Measurements from ENCODE around the gene ANKDD1B.
"Not testable (repeated sequence)": the region's sequence is repeated elsewhere in the genome, so short reads cannot be mapped to it uniquely, and the experiment has no call there.

The ANKDD1B gene

DNA sequence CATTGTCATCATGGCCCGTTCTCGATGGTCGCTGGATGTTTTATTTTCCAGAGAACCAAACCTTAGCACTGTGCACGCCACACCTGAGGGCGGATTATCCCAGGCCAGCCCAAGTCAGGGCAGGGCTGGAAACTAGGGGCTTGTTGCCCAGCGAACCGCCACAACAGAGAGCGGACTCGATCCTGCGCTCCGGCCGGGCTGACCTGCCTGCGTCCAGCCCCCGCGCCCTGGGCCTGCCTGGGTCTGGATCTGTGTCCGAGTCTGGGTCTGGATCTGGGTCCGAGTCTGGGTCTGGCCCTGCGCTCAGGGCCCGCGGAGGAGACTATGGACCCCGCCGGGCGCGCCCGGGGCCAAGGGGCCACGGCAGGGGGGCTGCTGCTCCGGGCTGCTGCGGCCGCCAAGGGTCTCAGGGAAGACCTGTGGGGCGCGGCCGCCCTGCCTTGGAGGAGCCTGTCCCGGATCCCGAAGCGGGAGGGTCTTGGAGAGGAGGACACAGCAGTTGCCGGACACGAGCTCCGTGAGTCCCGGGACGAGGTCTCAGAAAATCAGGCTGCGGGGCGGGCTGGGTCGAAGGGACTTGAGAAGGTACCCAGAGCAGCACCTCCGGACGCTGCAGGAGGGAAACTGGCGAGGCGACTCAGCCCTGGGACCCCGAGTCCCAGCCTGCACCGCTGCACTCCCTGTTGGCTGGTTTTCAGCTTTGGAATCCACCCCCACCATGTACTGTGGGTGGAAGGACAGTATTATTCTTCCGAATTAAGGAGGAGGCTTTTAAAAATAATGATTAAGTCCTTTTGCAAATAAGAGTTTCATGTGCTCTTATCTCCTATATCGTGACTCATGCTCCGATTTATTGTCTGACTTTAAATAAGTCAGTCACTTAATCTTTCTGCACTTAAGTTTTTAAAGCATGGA is at the start of gene ANKDD1B:
Gene ANKDD1B, plus strand, starts transcription at position 143 of the 915 bp plus-strand sequence. Its CDS starts 182 bp downstream, at position 325.
- DNase-seq (ENCODE audit: low read depth) = no peak

DNA sequence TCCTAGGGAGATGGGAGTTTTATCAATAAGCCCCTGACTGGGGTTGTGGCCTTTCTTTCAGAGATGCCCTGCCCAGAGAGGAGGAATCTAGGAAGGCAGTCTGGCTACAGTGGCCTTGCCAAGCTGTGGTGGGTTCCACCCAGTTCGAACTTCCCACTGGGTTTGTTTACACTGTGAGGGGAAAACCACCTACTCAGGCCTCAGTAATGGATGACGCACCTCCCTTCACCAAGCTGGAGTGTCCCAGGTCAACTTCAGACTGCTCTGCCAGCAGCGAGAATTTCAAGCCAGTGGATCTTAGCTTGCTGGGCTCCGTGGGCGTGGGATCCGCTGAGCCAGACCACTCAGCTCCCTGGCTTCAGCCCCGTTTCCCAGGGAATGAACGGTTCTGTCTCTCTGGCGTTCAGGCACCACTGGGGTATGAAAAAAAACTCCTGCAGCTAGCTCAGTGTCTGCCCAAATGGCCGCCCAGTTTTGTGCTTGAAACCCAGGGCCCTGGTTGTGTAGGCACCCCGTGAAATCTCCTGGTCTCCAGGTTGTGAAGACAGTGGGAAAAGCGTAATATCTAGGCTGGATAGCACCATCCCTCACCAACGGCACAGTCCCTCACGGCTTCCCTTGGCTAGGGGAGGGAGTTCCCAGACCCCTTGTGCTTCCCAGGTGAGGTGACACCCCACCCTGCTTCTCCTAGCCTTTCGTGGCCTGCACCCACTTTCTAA is 45.1 kb upstream of the ANKDD1B start:
- DNase-seq (ENCODE audit: low read depth) = not testable (repeated sequence)

DNA sequence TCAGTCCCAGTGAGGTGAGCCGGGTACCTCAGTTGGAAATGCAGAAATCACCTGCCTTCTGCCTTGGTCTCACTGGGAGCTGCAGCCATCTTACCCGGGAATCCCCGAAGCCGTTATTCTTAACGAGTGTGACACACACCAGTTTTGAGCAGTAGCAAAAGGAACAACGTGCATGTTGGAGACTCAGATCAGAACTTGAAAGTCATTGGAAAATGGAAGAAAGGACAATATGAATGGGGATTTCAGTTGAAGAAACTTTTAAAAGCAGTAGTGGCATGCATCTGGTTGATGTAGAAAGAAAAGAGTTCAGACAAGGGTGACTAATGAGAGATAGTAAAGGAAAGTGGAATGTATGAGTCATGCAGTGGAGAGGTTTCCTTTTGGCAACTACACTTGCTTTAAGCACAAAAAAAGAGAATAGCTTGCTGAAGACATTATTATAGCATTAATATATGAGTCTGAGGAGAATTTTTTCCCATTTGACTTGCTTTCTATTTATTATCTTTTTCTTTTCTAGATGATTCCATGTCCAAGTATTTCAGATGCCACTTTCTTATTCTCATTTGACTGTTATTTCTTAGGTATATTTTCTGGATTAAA is 44.4 kb upstream of the ANKDD1B start:
- DNase-seq (ENCODE audit: low read depth) = no peak

DNA sequence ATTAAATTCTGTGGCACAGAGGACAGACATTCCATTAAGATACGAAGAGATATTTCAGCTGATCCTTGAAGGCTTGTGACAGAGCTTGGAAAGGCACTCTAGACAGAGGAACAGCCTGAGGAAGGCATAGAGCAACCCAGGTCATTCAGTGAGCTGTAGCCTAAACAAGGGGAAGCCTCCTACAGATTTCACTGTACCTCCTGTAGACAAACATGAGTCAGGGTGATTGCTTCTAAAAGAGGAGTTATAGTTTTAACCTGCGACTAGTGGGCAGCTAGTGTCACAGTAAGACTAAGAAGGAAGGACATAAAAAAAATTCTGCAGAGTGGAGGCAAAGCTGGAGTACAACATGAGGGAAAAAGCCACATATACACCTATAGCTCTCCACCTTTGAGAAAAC is 43.5 kb upstream of the ANKDD1B start:
- no peak for DNase-seq (ENCODE audit: low read depth)

DNA sequence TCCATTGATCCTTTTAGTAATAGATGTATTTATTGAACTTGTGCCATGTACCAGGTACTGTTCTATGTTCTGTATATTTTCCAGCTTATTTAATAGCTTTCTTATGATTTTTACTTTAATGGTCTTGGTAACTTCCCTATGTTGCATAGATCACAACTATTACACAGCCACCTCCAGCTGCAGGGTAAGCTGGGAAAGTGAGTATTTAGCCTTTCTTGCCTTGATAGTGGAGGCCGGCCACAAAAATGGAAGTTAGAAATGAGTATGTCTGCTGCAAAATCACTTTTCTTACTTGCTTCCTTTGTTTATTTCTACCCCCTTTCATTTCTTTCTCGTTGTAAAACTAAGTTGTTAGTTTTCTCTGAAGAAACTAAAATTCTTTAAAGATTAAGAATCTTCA is 43.1 kb upstream of the ANKDD1B start:
- no peak for DNase-seq (ENCODE audit: low read depth)

DNA sequence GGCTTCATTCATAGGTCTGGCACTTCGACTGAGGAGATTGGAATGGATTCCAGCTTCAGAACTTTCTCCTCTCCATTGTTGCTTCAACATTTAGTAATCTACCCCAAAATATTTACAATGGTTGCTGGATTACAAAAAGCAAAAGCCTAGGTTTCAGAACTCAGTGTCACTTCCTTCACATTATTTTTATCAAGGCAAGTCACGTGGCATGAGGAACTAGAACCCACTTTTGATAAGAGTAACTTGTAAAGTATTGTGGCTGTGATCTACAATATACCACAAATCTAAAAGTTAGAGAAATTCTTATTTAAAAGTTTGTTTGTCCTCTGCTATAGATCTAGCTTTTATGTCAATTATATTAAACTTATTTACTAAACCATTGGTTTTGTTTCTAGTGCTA is 39.7 kb upstream of the ANKDD1B start:
- no peak for DNase-seq (ENCODE audit: low read depth)

DNA sequence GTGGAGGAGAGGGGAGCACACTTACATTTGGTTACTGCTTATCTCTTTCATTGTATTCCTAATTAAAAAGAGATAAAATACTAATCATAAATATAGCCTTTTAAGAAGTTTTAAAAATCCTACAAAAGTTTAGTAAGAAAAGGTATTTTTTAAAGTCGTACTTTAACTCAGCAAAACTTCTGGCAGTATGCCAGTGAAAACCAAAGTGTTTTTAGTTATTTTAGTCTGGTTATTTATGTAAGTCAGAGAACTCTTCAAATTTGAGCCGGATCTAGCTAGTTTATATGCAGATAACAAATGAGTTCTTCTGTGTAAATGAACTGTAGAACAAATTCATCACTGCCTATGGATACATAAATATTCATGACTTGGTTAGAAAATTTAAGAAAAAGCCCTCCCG is 36.5 kb upstream of the ANKDD1B start:
- no peak for DNase-seq (ENCODE audit: low read depth)

DNA sequence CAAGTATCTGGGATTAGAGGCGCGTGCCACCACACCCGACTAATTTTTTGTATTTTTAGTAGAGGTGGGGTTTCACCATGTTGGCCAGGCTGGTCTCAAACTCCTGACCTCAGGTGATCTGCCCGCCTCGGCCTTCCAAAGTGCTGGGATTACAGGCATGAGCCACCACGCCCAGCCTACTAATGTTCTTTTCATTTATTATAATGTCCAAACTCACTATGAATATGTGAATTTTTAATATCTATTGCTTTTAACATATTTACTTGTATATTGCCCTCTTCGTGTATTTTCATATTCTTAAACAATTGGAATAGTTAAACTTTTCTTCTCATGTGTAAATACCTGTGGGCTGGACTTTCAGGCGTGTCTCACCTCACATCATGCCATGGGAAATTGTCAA is 33.0 kb upstream of the ANKDD1B start:
- DNase-seq (ENCODE audit: low read depth) = not testable (repeated sequence)

DNA sequence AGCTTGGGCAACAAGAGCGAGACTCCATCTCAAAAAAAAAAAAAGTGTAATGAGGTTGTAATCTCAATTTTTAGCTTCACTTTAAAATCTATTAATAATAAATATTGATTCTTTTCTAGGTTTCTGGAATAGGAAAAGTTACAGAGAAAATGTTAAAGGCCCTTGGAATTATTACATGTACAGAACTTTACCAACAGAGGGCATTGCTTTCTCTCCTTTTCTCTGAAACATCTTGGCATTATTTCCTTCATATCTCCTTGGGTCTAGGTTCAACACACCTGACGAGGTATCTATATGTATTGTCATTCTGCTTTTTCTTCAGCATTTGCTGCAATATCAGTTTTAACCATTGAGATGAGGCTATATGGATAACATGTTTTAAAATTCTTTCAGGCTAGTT is 26.6 kb upstream of the ANKDD1B start:
- no peak for DNase-seq (ENCODE audit: low read depth)

DNA sequence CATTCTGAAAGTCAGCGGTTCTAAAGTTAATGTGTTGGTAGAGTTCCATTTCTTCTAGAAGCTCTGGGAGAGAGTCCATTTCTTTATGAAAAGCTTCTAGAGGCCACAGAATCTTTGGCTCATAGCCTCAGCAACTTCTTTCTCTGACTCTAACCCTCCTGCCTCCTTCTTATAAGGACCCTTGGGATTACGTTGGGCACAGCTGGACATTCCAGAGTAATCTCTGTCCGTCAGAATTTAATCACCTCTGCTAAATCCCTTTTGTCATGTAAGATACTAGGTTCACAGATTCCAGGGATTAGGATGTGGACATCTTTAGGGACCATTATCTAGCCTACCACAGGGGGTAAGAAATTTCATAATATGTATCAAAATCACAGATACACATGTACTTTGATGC is 22.6 kb upstream of the ANKDD1B start:
- no peak for DNase-seq (ENCODE audit: low read depth)

DNA sequence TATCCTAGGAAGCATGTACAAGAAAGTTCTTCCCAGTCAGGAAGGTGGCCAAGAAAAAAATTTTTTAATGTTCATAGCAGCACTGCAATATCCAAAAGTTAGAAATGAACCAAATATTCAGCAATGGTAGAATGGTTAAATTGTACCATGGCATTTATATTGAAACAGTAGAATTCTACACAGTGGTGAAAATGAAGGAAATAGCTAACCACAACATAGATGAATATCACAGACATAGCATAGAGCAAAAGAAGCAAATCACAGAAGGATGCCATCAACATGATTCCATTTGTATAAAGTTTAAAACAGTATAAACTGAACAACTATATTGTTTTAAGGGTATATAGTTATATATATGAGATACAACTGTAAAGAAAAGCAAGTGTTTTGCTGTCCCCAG is 10.7 kb upstream of the ANKDD1B start:
- DNase-seq (ENCODE audit: low read depth) = no peak

DNA sequence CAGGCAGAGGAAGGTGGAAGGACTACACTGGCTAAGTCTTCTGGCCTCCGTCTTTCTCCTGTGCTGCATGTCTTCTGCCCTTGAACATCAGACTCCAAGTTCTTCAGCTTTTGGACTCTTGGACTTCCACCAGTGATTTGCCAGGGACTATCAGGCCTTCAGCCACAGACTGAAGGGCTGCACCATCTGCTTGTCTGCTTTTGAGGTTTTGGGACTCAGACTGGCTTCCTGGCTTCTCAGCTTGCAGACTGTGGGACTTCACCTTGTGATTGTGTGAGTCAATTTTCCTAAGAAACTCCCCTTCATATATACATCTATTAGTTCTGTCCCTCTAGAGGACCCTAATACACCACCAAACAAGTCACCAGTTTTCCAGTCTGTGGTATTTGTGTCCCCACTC is 9.7 kb upstream of the ANKDD1B start:
- no peak for DNase-seq (ENCODE audit: low read depth)

DNA sequence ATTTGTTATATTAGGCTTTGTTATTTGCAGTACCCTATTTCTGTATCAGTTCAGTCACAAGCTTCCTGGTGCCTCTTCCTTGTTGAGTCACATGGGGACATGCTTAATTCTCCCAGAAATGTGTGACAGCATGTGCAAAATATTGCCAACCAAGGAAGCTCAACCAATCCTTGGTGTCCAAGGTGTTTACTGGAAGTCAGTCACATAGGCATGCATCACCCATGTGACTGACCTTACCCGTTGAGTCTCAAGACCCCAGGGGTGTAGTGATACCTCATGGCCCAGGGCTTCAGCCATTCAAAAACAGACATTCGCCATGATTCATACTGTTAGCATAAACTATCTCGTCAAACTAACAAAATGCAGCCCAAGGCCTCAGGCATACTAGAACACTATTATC is 9.3 kb upstream of the ANKDD1B start:
- DNase-seq (ENCODE audit: low read depth) = no peak

DNA sequence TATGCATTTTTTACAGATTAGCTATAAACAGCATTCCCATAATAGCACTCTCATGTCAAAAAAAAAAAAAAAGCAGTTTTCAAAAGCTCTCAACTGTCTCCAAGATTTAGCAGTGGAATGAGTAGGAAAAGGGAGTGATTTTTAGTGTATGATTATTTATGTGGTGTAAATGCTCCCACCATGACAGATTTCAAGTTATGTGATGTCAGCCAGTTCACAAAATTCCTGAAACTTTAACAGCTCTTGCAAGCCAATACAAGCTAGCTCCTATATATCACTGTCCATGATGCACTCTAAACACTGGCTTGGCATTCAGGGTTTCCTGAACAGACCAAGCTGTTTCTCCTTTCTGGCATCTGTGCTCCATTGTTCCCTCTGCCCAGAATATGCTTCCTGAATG is 7.9 kb upstream of the ANKDD1B start:
- DNase-seq (ENCODE audit: low read depth) = no peak

DNA sequence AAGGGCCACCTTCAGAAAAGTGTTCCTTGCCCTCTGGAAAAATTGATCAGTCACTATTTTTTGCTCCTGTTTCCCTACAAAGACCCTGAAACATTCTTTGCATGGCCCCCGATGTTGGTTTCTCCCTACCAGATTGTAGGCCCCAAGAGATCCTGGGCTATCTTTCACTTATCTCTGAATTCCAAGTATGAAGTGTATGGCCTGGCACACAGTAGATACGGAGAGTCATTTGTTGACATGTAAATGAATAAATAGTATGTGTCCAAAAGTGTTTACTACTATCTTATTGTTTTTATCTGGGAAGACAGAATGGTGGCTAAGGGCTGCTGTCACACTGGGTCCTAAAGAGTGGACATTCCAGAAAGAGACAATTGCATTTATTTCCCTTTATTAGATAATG is 7.4 kb upstream of the ANKDD1B start:
- DNase-seq (ENCODE audit: low read depth) = no peak

DNA sequence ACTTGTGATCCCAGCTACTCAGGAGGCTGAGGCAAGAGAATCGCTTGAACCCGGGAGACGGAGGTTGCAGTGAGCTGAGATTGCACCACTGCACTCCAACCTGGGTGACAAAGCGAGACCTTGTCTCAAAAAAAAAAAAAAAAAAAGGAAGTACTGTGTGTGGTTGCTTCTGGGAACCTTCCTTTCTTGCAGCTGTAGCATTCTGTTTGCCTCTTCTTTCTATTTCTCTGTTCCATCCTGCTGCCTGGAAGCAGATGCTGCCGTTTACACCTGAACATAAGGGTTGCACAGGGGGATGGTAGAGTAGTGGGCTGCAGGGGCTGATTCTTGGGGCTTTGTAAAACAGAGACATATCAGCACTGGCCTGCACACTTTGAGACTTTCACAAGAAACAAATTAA is 3.9 kb upstream of the ANKDD1B start:
- not testable (repeated sequence) for DNase-seq (ENCODE audit: low read depth)

DNA sequence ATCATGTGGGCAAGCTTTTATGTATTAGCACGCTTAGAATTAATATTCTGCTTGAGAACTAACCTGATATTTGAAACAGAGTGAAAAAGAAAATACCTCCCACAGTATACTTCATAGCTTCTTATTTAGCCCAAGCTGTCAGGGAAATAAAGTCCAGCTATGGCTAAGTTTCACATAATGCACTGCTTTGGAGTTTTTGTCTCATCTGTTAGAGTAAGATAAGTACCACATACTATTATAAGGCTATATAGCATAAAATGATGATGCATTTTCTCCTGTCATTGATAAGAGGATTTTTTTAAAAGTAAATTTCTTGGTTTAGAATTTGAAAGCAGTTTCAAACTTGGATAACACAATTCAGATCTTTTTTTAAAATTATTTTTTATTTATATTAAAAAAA is 2.4 kb upstream of the ANKDD1B start:
- no peak for DNase-seq (ENCODE audit: low read depth)

DNA sequence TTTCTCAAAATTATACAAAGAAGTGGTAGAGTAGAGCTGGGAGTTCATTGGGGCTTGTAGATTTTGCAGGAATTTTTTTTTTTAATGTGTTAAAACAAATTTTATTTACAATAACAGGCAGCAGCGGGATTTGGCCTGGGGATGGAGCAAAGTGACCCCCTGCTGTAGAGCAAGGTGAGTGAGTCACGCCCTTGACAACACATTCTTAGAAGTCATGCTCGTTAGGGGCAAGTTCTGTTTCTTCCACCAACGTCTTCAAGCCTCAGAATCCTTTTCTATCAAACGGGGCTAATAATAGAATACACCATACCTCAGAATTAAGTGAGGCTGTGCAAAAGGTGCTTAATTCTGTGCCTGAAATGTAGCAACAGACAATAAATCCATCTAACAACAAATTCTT is 1.1 kb upstream of the ANKDD1B start:
- DNase-seq (ENCODE audit: low read depth) = no peak

DNA sequence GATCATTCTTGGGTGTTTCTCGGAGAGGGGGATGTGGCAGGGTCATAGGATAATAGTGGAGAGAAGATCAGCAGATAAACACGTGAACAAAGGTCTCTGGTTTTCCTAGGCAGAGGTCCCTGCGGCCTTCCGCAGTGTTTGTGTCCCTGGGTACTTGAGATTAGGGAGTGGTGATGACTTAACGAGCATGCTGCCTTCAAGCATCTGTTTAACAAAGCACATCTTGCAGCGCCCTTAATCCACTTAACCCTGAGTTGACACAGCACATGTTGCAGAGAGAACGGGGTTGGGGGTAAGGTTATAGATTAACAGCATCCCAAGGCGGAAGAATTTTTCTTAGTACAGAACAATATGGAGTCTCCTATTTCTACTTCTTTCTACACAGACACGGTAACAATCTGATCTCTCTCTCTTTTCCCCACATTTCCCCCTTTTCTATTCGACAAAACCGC is 368 bp upstream of the ANKDD1B start:
- not testable (repeated sequence) for DNase-seq (ENCODE audit: low read depth)

DNA sequence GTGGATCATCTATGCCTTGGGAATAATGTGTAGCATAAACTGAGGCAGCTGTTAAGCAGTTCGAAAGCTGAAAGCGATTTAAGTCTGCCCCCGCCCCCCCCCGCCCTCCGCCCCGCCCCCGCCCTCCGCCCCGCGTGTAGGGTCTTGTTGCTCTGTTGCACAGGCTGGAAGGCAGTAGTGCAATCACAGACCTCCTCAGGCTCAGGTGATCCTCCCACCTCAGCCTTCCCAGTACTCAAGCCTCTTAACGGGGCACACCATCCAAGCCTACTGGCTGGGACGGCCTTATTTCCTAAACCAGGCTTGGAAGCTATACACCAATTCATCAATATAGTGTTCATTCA is 945 bp downstream of the ANKDD1B start:
- no peak for DNase-seq (ENCODE audit: low read depth)

DNA sequence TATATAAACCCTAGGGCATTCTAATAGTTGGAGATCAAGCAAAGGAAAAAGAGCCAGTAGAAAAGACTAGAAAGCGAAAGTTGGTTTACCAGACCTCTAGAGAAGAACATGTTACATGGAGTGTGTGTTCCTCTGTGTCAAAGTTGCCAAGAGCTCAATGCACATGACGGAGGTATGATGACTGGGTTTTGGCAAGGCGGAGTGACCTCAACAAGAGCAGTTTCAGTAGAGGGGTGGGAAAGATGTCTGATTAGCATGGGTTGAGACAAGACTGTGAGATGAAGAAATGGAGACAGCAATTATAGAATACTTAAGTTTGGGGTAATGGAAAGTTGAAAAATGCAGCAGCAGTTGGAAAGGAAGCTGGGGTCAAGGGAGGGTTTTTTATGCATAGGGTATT is 1.6 kb downstream of the ANKDD1B start:
- no peak for DNase-seq (ENCODE audit: low read depth)

DNA sequence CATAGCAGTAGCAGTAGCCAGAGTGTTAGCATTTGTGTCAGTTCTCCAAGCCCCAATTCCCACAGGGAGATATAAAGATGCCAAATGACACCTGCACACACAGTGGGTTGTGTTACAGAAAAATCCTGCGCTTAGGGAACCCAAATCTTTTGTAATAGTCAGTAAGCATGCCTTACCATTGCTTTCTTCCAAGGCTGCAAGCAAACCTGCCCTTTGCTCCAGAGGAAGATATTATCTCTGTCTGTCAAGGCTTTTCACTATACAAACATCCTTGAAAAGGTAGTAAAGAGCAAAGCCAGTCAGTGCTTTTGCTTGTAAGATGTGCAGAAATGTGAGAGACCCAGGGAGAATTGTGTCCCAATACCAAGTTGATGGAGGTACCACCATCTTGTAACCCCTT is 2.9 kb downstream of the ANKDD1B start:
- no peak for DNase-seq (ENCODE audit: low read depth)

DNA sequence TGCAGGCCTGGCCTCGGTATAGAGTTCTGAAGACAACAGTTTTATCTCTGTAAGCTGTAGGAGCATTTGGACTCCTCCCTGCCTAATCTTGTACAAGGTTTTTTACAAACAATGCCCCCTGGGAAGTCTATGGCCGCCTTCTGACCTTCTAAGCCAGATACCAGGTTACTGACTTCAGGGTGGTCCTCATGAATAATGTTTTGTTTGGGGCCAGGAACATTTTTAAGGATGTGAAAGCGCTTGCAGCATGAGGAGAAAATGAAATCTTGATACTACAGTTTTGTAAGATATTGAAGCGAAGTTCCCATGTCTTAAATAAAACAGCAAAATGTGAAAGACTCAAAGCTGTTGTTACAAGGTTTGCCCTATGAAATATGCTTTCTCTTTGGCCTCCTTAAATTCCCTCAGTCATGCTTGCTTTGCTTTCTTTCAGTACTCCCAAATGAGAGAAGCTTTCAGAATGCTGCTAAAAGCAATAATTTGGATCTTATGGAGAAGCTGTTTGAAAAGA is 5.2 kb downstream of the ANKDD1B start:
- no peak for DNase-seq (ENCODE audit: low read depth)
